ENCODE measurements around the gene SULT1A2. TPM values are rescaled to one million over a fixed set of nuclear protein-coding genes. Genes with fewer than 3 reads are reported as not detected.

SULT1A2 gene
- total and polyA plus RNA-seq, 2 of the 4 experiments (the other 2 are of a cell fraction): 0.09 TPM; not detected in 1

GRCh38 chr16:28586466-28586865, 10.4 kb downstream of the SULT1A2 start:
- Histone ChIP-seq H3K4me3 (ENCODE audit: insufficient read depth, low read depth, low read length) (no peak overlapping the region), H4K20me1 (ENCODE audit: insufficient read depth, low read length) (no peaks in the 10 kb centered on the region), H3K9me3 (ENCODE audit: control insufficient read depth, insufficient read depth, low read length) (no peaks in the 10 kb centered on the region), H3K14ac (replicated peaks; ENCODE audit: low read depth, low read length) (no peak overlapping the region), H3K4ac (ENCODE audit: low read depth, low read length) (no peak overlapping the region), H3K4me2 (ENCODE audit: low read depth, low read length) (no peak overlapping the region), H2BK5ac (ENCODE audit: low read depth, low read length, poor library complexity, severe bottlenecking) (no peak overlapping the region), H4K91ac (ENCODE audit: insufficient read depth, low read depth, low read length) (no peak overlapping the region), H2AK9ac (replicated peaks; ENCODE audit: low read depth, low read length, poor library complexity) (no peak overlapping the region), H3K27me3 (ENCODE audit: control insufficient read depth, insufficient read depth, low read length) (no peaks in the 10 kb centered on the region), H3K23ac (ENCODE audit: low read depth, low read length) (no peak overlapping the region), H2AFZ (replicated peaks; ENCODE audit: low read length, poor library complexity) (no peak overlapping the region), H3K9ac (ENCODE audit: low read depth, low read length) (no peak overlapping the region), H2BK120ac (ENCODE audit: low read depth, low read length) (no peak overlapping the region), H3K27ac (ENCODE audit: insufficient read depth, low read length) (no peak overlapping the region), H2BK20ac (ENCODE audit: low read depth, low read length) (no peak overlapping the region), H3K36me3 (ENCODE audit: control insufficient read depth, insufficient read depth, low read length) (peaks cover 25% of the 10 kb centered on the region), H4K5ac (ENCODE audit: low read depth, low read length) (no peak overlapping the region), H2BK15ac (ENCODE audit: low read depth, low read length) (no peak overlapping the region), H3K9me1 (ENCODE audit: insufficient read depth, low read length) (peaks cover 2% of the 10 kb centered on the region; the same call in 1 of the 2 replicates), H3K56ac (ENCODE audit: extremely low read depth, insufficient read depth, low read length) (no peak overlapping the region), H3K18ac (ENCODE audit: low read depth, low read length) (no peak overlapping the region), H2AK5ac (ENCODE audit: low read depth, low read length) (no peak overlapping the region), H4K8ac (ENCODE audit: low read depth in 2 of 2, low read length in 2 of 2) (no peak overlapping the region), H3K79me1 (ENCODE audit: low read depth in 1 of 2, low read length in 2 of 2) (no peaks in the 10 kb centered on the region), H3K4me1 (ENCODE audit: control insufficient read depth, insufficient read depth, low read length) (no peaks in the 10 kb centered on the region)
- BruUV-seq (replicated peaks): no TSS peak
- intact Hi-C loops (cut with micrococcal nuclease): no loop called here
- TF ChIP-seq MAFK (IDR thresholded peaks at IDR 0.05; ENCODE audit: low read depth, low read length) (no peak), MXI1 (IDR thresholded peaks at IDR 0.05; ENCODE audit: borderline replicate concordance, low read depth, low read length) (no peak), NFE2L2 (IDR thresholded peaks at IDR 0.05; ENCODE audit: low read depth, low read length) (no peak), CEBPB (IDR thresholded peaks at IDR 0.05; ENCODE audit: low read depth, low read length) (no peak), RCOR1 (IDR thresholded peaks at IDR 0.05; ENCODE audit: insufficient replicate concordance, low read length) (no peak), CTCF (conservative IDR thresholded peaks at IDR 0.05; ENCODE audit: low read depth, low read length) (no peak), FOS (IDR thresholded peaks at IDR 0.05; ENCODE audit: low read depth, low read length) (no peak), POLR2A (IDR thresholded peaks at IDR 0.05; ENCODE audit: low read depth, low read length) (no peak), MAZ (IDR thresholded peaks at IDR 0.05; ENCODE audit: borderline replicate concordance, low read depth, low read length) (no peak), CHD1 (IDR thresholded peaks at IDR 0.05; ENCODE audit: low read depth, low read length) (no peak), RFX5 (IDR thresholded peaks at IDR 0.05; ENCODE audit: low read depth, low read length) (no peak), RAD21 (IDR thresholded peaks at IDR 0.05; ENCODE audit: low read length) (no peak), BHLHE40 (IDR thresholded peaks at IDR 0.05; ENCODE audit: low read depth, low read length) (no peak), USF2 (IDR thresholded peaks at IDR 0.05; ENCODE audit: low read depth, low read length) (no peak)
- TF ChIP-seq, protein P1, sequence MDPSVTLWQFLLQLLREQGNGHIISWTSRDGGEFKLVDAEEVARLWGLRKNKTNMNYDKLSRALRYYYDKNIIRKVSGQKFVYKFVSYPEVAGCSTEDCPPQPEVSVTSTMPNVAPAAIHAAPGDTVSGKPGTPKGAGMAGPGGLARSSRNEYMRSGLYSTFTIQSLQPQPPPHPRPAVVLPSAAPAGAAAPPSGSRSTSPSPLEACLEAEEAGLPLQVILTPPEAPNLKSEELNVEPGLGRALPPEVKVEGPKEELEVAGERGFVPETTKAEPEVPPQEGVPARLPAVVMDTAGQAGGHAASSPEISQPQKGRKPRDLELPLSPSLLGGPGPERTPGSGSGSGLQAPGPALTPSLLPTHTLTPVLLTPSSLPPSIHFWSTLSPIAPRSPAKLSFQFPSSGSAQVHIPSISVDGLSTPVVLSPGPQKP (IDR thresholded peaks at IDR 0.05; ENCODE audit: borderline replicate concordance, low read depth, low read length): no peak
- ChIA-PET POLR2A (ENCODE audit: unreplicated experiment) (interaction anchor here (0.6 kb wide), 1 partner anchor 10 kb away, joined by 4 read pairs; the partner anchor contains the start of gene SULT1A2), CTCF (interaction anchor here (0.6 kb wide), 1 partner anchor 384 kb away, joined by 4 read pairs; no protein-coding TSS in a partner anchor)
- WGBS, 2 experiments (ENCODE audit: extremely low coverage in 2 of 2, insufficient read length in 1 of 2): no CpG with 5 or more reads among the region's 3 CpGs
- in situ Hi-C loops (cut with MboI; ENCODE audit: low sequenced_read_pairs): no loop called here
- DNase-seq (no peak), ATAC-seq (ENCODE audit: low read depth) (0 out of 2 replicates have a peak, but pooled peaks have one; percentile 40)
- dilution Hi-C loops (cut with HindIII; ENCODE audit: low sequenced_read_pairs, unreplicated experiment): no loop called here

Measured in IMR-90 (cell line).